GM21447 (cell line): Measurements from ENCODE around the gene TWIST2.

Source experiments
- ATAC-seq: cut with Tn5 transposase; IDR thresholded peaks from one replicate; pipeline ENCODE4 v1.9.1; 2021; ENCODE audit not compliant: unreplicated experiment

TWIST2 gene

DNA sequence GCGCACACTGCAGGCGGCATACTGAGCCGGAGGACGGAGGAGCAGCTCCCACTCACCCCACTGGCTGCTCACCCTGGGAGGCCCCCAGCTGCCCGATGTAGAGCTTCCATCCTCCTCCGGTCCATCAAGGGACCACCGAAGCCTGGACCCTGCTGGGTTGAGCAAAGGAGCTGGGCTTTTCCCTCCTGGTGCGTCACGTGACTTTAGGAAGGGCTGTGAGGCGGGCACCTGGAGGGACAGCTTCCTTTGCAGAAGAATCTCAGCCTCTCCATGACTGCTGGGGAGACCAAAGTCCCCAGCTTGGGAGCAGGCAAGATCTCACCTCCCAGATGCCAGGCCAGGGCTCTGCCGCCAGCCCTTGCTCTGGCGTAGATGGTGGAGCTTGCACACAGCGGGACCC lies 102.7 kb downstream of the TWIST2 start:
- no peak for ATAC-seq

DNA sequence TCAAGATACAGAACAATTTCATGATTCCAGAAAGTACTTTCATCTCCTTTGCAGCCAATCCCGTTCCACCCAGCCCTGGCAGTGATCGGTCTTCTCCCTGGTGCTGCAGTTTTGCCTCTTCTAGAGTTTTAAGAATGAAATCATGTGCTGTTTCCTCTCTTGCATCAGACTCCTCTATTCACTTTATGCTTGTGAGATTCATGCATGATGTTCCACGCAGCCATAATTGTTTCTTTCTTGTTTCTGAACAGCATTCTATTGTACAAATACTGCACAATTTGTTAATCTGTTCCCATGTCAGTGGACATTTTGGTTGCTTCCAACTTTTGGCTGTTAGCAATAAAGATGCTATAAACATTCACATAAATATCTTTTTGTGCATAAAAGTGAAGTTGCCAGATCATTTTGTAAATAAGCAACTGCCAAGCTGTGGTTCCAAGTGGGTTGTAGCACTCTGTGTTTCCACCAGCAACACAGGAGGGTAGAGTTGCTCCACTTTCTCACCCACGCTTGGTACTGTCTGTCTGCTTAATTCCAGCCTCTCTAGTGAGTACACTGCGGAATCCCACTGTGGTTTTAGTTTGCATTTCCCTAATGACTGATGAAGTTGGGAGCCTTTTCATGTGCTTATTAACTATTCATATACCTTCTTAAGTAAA lies 104.5 kb downstream of the TWIST2 start:
- ATAC-seq = no peak

DNA sequence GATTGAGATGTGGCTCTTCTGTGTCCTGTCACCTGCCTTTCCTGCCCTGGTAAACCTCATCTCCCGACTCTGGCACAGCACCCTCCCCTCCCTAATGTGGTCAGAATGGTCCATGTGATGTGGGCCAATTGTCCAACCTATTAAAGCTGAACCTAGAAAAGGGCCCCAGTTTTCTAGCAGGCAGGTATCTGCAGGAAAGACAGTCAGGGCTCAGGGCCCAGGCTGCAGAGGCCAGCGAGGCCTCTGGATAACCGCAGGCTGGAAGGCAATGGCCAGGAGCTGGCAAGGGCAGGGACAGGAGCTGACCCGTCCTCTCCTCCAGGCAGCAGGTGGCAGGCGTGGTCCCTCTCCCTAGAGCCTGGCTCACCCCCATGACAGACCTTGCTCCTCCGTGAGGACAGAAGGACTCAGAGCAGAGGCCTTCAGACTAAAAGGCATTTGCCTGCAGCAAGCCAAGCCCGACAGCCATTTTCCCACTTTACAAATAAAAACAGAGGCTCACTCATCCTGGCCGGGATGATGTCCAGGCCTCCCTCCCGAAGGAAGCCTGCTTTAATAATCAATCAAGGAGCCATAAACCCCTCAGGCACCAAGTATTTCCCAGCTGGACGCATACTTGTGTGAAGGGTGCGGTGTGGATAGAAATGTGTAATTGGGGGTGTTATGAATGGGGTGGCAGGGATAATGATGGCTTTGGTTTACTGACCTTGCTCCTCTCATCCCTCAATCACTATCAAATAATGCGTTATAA lies 107.1 kb downstream of the TWIST2 start:
- no peak for ATAC-seq

DNA sequence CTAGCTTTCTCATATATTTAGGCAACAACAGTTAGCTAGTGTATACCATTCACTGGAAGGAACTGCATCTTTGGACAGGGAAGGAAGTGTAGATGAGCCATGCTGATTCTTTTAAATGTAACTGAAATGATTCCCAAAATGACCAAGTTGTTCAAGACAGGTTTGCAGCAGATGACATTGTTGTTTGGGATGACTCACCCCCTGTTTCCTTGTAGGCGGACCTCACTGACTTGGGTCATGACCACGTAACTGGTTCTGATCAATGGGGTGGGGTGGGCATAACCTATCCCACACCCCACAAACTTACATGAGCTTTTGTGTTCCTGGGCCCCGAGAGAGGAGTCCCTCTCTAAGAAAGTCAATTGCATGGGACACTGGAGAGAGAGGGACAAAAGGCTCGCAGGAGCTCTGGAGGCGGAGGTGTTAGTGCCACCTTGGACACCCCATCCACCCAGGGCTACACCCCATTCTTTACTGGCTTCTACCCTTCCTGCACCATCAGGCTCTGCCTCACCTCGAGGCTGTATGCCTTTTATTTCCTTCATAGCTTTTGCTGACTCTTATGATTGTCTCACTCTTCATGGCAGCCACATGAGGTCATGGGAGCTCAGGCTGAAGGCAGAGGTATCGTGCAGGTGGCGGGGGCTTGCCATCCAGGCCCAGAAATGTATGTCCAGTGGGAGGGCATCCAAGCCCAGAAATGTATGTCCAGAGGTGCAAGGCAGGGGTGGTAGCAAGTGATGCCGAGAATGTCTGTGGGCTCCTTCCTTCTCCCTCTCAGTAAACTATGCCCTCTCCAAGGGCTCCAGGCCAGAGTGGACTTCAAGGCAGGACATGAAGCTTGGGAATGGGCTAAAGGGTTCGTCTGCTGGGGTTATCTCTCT lies 108.0 kb downstream of the TWIST2 start:
- no peak for ATAC-seq

DNA sequence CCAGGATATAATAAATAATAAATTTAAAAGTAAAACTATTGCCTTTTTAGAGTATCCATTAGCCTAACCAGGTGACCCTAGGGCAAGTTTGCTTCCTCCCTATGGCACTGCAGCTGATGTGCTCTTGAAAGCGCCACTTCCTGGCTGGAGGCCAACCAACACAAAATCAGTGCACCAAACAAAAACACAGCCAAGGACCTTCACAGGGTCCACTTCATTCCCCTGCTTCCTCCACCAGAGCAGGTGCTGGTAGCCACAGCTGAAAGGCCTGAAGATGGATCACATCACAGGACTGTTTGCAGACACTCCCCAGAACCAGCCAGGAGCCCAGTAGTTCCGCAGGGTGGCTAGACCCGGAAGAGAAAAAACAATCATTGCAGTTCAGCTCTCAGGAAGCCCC lies 108.8 kb downstream of the TWIST2 start:
- ATAC-seq = no peak
